Measurements from ENCODE around the gene LGR4.

Gene LGR4

DNA sequence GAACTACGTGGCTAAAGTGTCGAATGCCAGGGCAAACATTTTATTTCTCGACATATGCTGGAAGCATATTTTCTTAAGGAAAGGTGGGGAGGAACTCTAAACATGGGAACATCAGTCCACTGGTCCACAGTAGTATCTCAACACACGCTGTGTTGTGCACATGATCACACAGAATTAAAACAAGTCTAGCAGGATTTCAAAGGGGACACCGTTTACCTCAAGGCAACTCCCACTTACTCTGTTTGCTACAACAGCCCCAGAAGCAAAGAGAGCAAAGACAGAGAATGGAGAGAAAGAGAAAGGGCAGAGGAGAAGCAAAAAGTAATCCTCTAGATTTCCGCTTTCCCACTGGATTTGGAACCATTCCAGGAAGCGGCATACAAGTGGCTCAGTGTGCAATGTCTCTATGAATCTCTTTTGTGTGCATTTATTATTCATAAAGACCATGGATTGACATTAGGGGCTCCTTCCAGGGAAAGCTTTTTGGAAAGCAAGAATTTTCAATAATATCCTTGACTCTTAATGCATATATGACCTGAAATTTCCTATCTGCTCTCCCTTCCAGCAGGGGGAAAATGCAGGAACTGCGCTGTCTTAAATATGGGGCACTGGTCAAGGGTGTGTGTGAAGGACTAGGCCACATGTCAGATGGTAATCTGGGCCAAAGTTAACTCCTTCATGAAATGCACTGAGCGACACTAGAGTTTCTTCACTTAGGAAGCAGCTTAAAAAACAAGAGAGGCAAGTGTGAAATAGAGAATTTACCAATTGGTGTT is 74.8 kb downstream of the LGR4 start:
- no peak for DNase-seq

DNA sequence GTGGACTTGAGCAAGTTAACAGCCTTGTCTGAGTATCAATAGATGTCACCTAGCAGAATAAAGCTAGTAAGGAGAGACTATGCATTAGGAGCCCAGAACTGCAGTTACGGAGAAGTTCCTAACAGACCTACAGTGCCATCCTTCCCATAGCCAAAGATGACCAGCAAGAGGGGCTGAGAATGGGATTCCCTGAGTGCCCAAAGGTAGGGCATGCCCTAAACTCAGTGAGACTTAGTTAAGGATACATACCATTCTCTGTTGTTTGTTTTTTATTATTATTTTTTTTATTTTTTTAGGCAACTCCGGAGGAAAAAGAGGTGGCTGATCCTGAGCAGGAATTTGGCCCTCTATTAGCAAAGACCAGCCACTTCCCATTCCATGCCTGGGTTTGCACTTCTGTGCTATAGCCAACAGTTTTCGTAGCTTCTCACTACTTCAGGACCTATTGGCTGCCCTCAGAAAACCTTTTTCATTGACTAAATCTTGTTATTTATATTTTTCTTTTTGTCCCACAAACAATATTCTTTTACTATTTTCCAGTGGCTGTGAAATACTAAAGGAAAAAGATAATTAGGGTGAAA is 76.2 kb downstream of the LGR4 start:
- no peak for DNase-seq

DNA sequence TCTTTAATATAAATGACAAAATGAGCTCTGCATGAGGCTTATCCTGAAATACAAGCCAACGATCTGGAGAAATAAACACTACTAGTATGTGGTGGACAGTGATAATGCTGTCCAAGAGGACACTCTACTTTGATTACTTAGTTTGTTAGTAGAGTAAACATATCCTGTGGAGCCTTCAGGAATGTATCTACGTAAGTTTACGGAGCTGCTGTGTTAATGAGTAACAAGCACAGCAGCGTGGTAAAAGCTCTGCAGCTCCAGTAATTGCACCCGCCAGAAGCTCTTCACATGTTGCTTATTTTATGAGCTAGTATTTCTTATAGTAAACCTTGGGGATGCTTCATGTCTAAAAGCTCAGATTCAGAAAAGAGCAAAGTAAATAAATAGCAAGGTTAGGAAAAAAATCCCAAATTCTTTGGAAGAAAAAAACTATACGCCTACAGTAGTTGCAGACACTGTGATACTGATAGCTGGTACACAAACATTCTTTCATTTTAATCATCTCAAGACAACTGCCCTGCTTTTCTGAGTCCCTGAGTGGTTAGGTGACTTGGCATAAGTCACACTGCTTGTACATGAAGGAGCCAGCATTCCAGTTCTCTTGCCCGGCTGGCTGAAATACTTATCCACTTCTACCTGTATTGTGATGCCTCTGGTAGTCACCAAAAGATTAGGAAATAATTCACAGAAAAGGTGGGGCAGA is 76.9 kb downstream of the LGR4 start:
- DNase-seq: no peak

DNA sequence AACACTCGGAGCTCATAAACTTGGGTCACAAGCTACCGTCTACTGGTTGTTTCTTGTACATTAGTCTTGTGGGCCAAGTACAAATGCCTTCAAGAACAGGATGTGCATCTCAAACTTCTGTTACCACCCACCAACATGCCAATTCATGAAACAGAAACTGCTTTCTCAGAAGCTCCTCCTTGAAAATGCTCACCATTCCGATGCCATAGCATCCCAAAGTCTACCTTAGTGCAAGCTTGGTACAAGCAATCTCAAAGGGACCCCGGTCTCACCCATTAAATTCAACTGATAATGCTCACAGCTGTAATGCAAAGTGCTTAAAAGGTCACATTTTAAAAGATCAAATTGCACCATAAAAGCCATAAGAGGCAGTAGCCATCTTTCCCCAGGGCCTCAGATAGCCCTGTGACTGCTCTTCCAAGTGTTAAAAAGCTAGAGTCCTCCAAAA is 77.8 kb downstream of the LGR4 start:
- no peak for DNase-seq

DNA sequence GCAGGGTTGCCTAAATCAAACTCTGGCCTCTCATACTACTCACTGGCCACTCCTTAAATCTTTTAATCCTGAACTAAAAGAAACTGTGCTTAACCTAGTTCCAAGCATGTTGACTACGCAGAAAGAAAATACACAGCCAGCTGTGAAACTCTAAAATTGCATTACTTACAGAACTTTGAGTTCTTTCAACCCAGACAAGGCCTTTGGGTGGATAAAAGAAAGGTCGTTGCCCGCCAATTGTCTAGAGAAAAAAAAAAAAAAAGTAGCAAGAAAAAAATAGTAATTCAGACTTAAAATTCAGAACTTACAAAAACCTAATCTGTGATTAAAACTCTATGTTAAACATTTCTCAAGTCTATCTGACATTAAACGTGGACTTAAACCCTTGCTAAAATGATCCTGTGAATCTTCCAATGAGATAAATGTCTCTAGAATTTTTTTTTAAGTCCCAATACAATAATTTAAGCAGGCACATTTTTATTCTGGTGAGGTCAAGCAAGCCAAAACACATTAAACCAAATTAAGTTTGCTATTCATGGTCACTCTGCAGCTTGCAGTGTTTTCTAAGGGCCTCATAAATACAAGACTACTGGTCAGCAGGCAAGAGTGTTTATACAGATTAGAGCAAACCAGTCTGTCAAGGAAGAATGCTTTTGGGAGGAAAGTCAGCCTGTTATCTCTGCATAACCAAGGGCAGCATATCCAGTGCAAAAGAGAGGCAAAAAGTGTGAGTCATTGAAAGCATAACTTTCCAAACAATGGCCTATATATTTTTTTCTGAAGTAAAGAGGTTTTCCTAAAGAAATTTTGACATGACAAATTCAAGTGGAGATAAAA is 80.1 kb downstream of the LGR4 start:
- DNase-seq: no peak

DNA sequence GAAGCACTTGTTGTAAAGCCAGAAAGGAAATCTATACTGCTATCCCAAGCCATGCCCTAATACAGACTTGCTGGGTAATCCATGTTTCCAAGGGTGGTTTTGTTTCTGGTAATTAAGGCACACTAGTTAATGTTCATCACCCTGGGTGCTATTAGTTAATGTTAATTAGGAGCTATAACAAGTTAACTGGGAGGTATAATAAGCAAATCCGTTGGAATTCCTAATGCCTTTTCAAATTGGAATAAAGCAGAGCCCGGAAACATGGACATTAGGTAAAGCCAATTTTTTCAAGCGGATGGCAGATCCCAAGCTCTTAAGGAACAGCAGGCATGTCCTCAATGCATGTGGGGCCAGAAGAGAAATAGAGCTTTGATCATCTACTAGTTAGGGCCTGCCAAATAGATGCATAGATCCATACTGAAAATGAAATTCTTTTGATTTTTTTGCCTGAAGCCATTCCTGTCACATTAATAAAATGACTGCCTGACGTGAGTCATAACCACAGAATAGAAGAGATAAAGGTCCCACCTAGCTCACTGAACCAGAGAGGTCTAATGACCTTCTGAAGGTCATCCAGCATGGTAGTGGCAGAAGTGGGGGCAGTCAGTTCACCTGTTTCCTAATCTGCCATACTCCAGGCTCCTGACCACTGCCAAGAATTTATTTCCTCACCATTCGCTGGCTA is 81.1 kb downstream of the LGR4 start:
- DNase-seq: no peak

DNA sequence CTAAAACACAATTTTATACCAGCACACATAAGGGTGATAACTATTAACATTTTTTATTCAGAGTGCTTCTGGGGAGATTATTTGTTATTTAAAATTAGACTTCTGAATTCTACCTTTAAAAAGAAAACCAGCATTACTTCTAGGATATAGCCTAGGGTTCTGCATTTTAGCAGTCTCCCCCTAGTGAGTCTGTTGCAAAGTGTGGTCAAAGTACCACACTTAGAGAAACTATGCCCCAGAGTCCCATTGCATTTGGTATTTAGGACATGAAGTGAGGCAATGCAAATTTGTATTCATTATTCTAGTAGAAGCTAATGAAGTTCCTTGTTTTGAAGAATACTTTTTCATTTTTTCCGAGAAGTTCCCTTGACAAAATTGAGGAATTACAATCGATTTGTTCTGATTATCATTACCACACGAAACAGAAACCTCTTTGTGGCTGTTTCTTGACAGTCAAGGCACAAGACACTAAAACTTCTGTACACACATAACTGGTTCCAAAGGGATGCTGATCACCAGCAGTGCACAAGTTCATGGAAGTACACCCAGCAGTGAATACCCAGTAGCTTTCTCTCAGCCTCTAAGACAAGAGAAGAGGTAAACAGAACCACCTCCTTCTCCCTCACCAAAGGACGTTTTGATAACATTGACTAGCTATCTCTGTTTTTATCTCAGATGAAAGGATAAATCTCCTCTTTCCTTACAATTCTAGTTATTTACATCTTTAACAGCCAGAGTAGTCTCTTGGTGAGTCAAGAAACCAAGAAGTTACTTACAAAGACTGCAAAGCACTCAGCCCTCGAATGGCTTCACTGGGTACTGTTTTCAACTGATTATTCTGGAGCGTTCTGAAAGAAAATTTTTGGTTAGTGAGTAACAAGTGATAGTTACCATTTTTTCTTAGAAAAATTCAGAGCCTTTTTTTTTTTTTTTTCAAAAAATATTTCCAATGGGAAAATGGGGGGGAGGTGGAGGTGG is 82.0 kb downstream of the LGR4 start:
- DNase-seq: no peak

DNA sequence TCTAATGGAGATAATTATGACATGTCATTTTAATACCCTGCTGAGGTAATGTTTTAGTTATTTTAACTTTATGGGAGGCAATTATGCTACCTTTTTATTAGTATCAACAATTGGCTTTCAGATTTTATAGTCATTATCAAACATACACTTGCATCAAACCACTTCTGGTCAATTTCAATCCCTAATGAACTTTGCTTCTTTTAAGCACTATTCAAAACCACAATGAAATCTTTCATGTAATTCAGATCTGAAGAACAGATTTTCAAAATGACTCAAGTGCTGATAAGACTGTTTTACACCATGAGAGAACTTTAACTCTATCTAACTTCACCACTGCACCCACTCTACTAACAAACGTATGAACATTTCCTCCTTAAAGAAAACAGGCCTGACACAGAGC is 83.7 kb downstream of the LGR4 start:
- DNase-seq: no peak

DNA sequence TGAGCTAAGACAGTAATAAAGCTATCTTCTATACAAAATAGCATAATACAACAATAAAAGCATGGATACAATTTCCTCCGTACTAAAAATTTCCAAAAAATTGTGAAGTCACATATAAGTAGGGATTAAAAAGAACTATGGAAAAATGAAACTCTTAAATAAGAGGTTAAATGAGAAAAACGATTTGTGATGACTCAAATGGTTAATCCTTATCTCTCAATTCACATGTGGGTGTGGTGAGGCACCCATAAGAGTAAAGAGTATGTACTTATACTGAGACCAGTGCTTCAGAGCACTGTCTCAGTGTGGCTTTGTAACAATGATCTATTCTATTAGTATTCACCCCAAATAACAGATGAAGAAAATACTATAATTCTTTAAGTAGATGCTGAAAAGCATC is 84.6 kb downstream of the LGR4 start:
- no peak for DNase-seq

DNA sequence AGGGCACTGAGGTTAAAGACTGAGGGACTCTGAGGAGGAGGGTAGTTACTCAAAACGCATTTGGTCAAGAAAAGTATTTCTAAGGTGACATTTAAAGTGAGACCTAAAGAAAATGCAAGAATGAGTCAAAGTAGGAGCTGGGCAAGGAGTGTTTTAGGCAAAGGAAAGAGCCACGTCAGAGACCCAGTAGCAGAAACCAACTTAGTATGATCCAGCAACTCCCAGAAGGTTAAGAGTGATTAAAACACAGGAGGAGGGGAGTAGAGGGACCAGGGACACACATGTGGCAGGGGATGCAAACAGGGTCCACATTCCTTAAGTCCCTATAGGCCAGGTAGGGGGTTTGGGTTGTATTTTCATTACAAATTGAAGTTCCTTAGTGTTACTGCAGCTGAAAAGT is 85.2 kb downstream of the LGR4 start:
- no peak for DNase-seq

DNA sequence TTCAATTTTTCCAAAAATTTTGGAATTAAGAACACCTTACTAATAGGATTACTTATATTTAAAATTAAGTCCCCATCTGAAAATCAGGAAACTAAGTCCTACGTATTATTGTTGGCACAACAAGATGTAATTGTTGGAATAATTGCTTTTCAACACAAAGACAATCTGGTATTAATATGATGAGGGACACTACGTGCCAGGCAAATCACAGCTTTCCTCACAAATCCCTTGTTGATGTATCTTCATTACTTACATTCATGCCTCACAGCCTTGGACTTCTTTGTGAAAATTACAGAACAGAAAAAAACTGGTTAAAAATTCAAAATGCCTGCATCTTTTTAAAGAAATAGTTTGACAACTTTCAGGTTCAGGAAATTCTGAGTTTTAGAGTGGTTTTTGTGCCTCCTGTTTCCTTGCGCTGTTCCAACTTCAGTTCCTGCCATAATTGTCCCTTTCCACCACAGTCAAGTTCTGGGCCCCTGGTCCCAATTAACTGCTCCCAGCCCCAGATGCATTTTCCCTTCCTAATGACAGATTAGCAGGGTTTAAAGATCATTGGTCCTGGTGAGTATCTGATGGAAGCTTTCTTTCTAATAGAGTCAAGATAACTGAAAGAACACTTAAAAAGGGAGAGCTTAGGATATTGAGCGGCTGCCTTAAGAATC is 86.3 kb downstream of the LGR4 start:
- DNase-seq: no peak

DNA sequence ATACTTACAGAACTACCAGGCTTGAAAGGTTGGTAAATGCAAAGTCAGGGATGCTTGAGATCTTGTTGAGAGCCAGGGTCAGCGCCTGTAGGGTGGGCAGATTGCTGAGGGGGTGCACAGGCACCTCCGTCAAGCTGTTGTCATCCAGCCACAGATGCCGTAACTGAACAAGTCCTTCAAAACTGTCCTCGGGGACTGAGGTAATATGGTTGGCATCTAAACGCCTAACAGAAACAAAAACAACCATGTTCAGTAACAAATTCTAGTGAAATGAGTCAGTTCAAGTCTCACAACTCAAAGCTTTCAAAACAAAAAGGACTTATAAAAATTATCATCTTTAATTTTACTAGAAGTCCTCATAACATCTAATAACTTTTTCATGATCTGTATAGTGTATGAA is 87.3 kb downstream of the LGR4 start:
- DNase-seq: no peak

DNA sequence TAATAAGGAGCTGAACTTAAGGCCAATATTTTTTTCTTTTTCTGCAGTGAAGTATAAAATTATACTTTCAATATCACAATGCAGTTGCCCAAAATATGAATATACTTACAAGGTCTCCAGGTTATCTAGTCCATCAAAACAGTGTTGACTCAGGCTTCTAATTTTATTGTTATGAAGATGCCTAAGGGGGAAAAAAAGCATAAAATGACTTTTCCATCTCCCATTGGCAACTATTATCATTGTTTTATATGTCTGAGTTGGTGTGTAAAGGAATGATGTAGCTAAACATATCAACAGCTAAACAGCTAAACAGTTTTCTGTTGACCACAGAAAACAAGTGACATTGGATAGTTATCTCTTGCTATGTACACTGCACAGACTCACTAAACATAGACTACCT is 88.4 kb downstream of the LGR4 start:
- no peak for DNase-seq

DNA sequence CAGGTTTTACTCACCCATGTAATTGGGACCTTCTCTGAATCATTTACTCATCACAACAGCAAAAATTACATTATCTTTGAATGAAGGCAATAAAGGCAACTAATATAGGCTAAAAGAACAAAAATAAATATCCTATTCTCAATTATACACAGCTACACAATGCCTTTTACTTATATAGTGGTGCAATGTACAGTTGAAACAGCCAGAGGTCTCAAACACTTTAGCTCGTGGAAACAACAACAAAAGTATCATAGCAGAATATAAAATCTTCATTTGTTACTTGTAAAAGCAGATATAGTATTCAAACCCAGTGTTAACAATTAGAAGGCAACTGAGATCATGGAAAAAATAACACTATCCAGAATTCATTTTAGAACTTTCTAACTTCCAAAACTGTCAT is 88.9 kb downstream of the LGR4 start:
- DNase-seq: no peak

DNA sequence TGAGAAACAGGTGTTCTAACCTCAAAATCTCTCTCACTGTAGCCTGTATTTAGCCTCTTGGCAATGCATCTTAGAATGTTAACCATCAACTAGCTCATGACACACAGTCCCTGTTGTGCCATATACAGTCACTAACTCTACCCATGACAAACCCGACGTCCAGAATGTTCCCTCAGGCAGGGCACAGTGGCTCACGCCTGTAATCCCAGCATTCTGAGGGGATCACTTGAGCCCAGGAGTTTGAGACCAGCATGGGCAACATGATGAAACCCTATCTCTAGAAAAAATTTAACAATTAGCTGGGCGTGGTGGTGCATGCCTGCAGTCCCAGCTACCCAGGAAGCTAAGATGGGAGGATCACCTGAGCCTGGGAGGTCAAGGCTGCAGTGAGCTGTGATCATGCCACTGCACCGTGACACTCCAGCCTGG is 91.3 kb downstream of the LGR4 start:
- DNase-seq: no peak

DNA sequence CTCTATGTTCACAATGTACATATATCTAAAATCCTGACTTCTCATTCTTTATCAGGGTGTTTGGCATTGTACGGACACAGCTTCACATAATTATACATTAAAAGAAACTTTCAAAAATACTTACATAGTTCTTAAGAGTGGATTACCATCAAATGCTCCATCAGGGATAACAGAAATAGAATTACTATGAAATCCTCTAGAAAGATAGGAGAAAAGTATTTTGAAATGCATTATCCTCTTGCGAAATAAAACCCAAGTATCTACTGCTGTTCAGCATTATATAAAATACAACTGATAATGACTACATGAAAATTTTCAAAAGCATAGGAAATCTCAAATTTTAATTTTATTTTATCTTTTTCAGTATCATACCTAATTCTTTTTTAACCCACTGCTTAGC is 91.8 kb downstream of the LGR4 start:
- no peak for DNase-seq

DNA sequence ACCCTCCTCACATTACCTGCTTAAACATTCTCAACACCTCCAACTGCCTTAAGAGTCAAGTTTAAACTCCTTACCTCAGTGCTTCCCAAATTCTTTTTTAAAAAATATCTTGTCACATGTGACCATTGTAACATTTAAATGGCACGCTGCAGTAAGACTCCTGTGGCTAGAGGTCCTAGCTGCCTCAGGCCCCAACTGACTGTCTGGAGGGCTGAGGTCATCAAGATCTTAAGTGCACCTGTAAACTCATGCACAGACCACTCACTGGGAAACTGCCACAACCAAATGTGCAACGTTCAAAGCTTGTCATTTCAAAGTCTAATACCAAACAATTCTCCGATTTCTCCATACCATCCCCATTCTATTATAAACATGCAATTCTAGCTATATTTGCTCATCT is 93.1 kb downstream of the LGR4 start:
- no peak for DNase-seq

DNA sequence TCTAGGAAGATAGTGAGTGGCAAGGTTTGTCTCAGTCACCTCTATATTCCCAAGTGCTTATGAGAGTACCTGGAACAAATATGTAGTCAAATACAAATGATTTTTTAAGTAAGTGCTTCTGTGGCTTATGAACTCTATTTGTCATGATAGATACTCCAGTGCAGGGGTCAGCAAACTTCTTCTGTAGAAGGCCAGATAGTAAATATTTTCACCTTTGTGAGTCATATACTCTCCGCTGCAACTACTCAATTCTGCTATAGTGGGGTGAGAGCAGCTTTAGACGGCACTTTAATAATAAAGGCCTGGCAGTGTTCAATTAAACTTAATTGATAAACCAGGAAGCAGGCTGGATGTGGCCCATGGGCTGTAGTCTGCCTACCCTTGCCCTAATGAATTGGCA is 97.2 kb downstream of the LGR4 start:
- no peak for DNase-seq

DNA sequence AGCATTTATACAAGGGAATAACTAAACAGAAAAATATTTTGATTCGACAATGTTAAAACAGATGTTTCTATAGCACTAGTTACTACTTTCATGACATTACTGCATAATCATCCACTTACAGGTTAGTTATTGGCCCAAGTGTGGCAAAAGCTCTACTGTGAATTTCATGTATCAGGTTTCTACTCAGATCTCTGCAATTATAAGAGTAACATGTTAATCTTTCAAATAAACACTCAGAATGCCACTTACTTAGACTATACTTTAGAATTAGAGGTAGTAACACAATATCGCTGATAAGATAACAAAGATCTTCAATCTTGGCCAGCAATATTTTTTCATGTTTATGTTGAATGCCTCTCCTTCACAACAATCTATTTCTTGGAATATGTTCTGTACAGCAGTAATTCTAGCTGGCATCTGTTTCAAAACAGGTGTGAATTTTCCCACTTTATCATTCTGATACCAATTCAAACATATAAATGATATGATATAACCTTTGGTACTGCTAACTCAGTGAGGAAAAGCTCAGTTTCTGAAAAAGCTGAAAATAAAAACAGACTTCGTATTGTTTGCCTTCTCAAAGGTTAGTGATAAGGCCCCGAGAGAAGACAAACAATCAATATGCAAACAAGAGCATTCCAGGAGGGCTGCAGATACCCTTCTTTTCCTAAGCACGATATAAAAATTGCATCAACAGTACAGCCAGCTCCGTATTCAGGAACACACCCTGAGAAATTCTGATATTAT is 98.6 kb downstream of the LGR4 start:
- no peak for DNase-seq

DNA sequence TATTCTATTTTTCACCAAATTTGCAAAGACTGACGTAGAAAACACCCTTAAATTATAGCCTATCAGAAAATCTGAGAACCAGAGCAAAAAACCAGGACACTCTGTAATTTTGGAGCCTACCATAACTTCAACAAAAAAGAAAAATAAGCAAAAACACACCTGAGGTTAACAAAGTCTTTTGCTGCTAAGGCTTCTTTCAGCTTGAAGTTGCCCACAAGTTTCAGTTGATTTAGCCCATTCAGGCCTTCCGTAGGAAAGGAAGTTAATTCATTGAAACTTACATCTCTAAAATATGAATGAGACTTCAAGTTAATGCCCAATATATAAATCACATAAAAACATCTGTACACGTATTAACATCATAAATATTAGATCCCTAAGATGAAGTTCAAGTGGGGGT is 99.2 kb downstream of the LGR4 start:
- no peak for DNase-seq
